ENCODE results near the gene DSN1.
"Not testable (repeated sequence)": the region's sequence is repeated elsewhere in the genome, so short reads cannot be mapped to it uniquely, and the experiment has no call there.

Gene DSN1

GRCh38 chr20:36773597-36774390 lies at the start of gene DSN1:
Gene DSN1 (minus strand): TSS chr20:36773763. CDS start chr20:36771458, 2,305 bp downstream.
- no peak for FAIRE-seq

GRCh38 chr20:36823121-36823520 lies 49.6 kb upstream of the DSN1 start:
- no peak for FAIRE-seq

GRCh38 chr20:36821964-36822437 lies 48.4 kb upstream of the DSN1 start:
- no peak for FAIRE-seq

GRCh38 chr20:36820928-36821327 lies 47.4 kb upstream of the DSN1 start:
- FAIRE-seq, result no peak

- FAIRE-seq, result no peak
Measured at GRCh38 chr20:36820073-36820472, 46.5 kb upstream of the DSN1 start.

- no peak for FAIRE-seq
Measured at GRCh38 chr20:36819659-36820058, 46.1 kb upstream of the DSN1 start.

- no peak for FAIRE-seq
Measured at GRCh38 chr20:36818861-36819260, 45.3 kb upstream of the DSN1 start.

GRCh38 chr20:36818185-36818584 lies 44.6 kb upstream of the DSN1 start:
- FAIRE-seq, result no peak

GRCh38 chr20:36817496-36817895 lies 43.9 kb upstream of the DSN1 start:
- FAIRE-seq, result no peak

- no peak for FAIRE-seq
Measured at GRCh38 chr20:36815454-36816091, 42.0 kb upstream of the DSN1 start.

GRCh38 chr20:36812594-36813463 lies 39.3 kb upstream of the DSN1 start:
- no peak for FAIRE-seq

GRCh38 chr20:36808317-36809257 lies 35.0 kb upstream of the DSN1 start:
- no peak for FAIRE-seq

GRCh38 chr20:36806049-36806448 lies 32.5 kb upstream of the DSN1 start:
- FAIRE-seq, result no peak

GRCh38 chr20:36805396-36805795 lies 31.8 kb upstream of the DSN1 start:
- FAIRE-seq, result no peak

GRCh38 chr20:36804425-36804824 lies 30.9 kb upstream of the DSN1 start:
- FAIRE-seq, result no peak

GRCh38 chr20:36802326-36803222 lies 29.0 kb upstream of the DSN1 start:
- no peak for FAIRE-seq

- no peak for FAIRE-seq
Measured at GRCh38 chr20:36800410-36800809, 26.8 kb upstream of the DSN1 start.

GRCh38 chr20:36799313-36799712 lies 25.8 kb upstream of the DSN1 start:
- not testable (repeated sequence) for FAIRE-seq

- no peak for FAIRE-seq
Measured at GRCh38 chr20:36796875-36797274, 23.3 kb upstream of the DSN1 start.

- no peak for FAIRE-seq
Measured at GRCh38 chr20:36796117-36796516, 22.6 kb upstream of the DSN1 start.

- FAIRE-seq, result no peak
Measured at GRCh38 chr20:36795691-36796090, 22.1 kb upstream of the DSN1 start.
